IMR-90 (cell line): Measurements from ENCODE around the gene LLGL2. TPM values are rescaled to one million over a fixed set of nuclear protein-coding genes. Genes with fewer than 3 reads are reported as not detected.

Experiments used
- ATAC-seq: fragments of 200-7000 bp; cut with Tn5 transposase; 2 replicates; pipeline ENCODE4 v1.9.1; 2020; ENCODE audit warnings: low read depth, mild to moderate bottlenecking, moderate library complexity
- BruUV-seq: library from RNA; stranded (reverse); fragments of 400-500 nt; replicated peaks from 2 replicates; lab custom pipeline; 2021; lab: Mats Ljungman, UMichigan
- CTCF ChIA-PET: fragments of 300-600 bp; formaldehyde crosslinking; extraction: SDS; loops from one replicate; lab custom pipeline; 2021; ENCODE audit warnings: antibody characterized with exemption; lab: Yijun Ruan, JAX
- POLR2A ChIA-PET: fragments of 300-600 bp; sonication (Branson Sonifier 250); formaldehyde crosslinking; loops from one replicate; lab custom pipeline; 2022; ENCODE audit warnings: antibody characterized with exemption; ENCODE audit not compliant: unreplicated experiment; lab: Charles Lee
- DNase-seq: peaks from one replicate; pipeline ENCODE4 v3.0.0; 2013
- H2AFZ ChIP-seq: replicated peaks from 2 replicates; pipeline ENCODE3; 2013; ENCODE audit warnings: low read length, mild to moderate bottlenecking; ENCODE audit not compliant: poor library complexity
- H2AK5ac ChIP-seq: 2 replicates; pipeline ENCODE4 v1.6.1; 2013; ENCODE audit warnings: low read depth, low read length, inconsistent platforms
- H2AK9ac ChIP-seq: replicated peaks from 2 replicates; pipeline ENCODE3; 2013; ENCODE audit warnings: mild to moderate bottlenecking, low read depth, low read length, moderate library complexity; ENCODE audit not compliant: poor library complexity
- H2BK120ac ChIP-seq: 2 replicates; pipeline ENCODE4 v1.6.1; 2013; ENCODE audit warnings: low read depth, low read length, inconsistent platforms
- H2BK15ac ChIP-seq: 3 replicates; pipeline ENCODE4 v1.6.1; 2013; ENCODE audit warnings: low read depth, low read length, inconsistent platforms
- H2BK20ac ChIP-seq: 2 replicates; pipeline ENCODE4 v1.6.1; 2013; ENCODE audit warnings: low read depth, mild to moderate bottlenecking, inconsistent platforms, low read length, moderate library complexity
- H2BK5ac ChIP-seq: 2 replicates; pipeline ENCODE4 v1.6.1; 2013; ENCODE audit warnings: mild to moderate bottlenecking, low read depth, low read length, inconsistent platforms; ENCODE audit not compliant: poor library complexity, severe bottlenecking
- H3K14ac ChIP-seq: replicated peaks from 2 replicates; pipeline ENCODE4 v1.6.1; 2013; ENCODE audit warnings: low read depth, low read length, inconsistent platforms
- H3K18ac ChIP-seq: 2 replicates; pipeline ENCODE4 v1.6.1; 2013; ENCODE audit warnings: low read depth, low read length, control low read depth
- H3K23ac ChIP-seq: 2 replicates; pipeline ENCODE4 v1.6.1; 2013; ENCODE audit warnings: low read depth, low read length, inconsistent platforms
- H3K27ac ChIP-seq: 2 replicates; pipeline ENCODE4 v1.5.1; 2013; ENCODE audit warnings: mild to moderate bottlenecking, control low read depth, low read length; ENCODE audit not compliant: insufficient read depth
- H3K27me3 ChIP-seq: 2 replicates; pipeline ENCODE4 v1.6.1; 2013; ENCODE audit warnings: low read length; ENCODE audit not compliant: control insufficient read depth, insufficient read depth
- H3K36me3 ChIP-seq: 2 replicates; pipeline ENCODE4 v1.6.1; 2013; ENCODE audit warnings: low read length, mixed read lengths; ENCODE audit not compliant: control insufficient read depth, insufficient read depth
- H3K4ac ChIP-seq: 2 replicates; pipeline ENCODE4 v1.6.1; 2013; ENCODE audit warnings: low read depth, low read length, inconsistent platforms
- H3K4me1 ChIP-seq: 2 replicates; pipeline ENCODE4 v1.6.1; 2013; ENCODE audit warnings: low read length, mixed read lengths; ENCODE audit not compliant: control insufficient read depth, insufficient read depth
- H3K4me2 ChIP-seq: 2 replicates; pipeline ENCODE4 v1.6.1; 2013; ENCODE audit warnings: low read depth, mild to moderate bottlenecking, control low read depth, low read length, moderate library complexity
- H3K4me3 ChIP-seq: 2 replicates; pipeline ENCODE4 v1.5.1; 2013; ENCODE audit warnings: low read depth, mild to moderate bottlenecking, control low read depth, low read length, moderate library complexity; ENCODE audit not compliant: insufficient read depth
- H3K56ac ChIP-seq: 2 replicates; pipeline ENCODE4 v1.6.1; 2013; ENCODE audit warnings: low read length, inconsistent platforms; ENCODE audit not compliant: insufficient read depth; ENCODE audit errors: extremely low read depth
- H3K79me1 ChIP-seq, 2 experiments: 2 replicates each; pipeline ENCODE4 v1.6.1; 2013; ENCODE audit warnings: low read length in 2 of 2, inconsistent platforms in 1 of 2, low read depth in 1 of 2
- H3K9ac ChIP-seq: 2 replicates; pipeline ENCODE4 v1.6.1; 2013; ENCODE audit warnings: low read depth, low read length, control low read depth
- H3K9me1 ChIP-seq: 2 replicates; pipeline ENCODE4 v1.6.1; 2013; ENCODE audit warnings: low read length, inconsistent platforms; ENCODE audit not compliant: insufficient read depth
- H3K9me3 ChIP-seq: 2 replicates; pipeline ENCODE4 v1.6.1; 2013; ENCODE audit warnings: low read length; ENCODE audit not compliant: control insufficient read depth, insufficient read depth
- H4K20me1 ChIP-seq: 2 replicates; pipeline ENCODE4 v1.6.1; 2013; ENCODE audit warnings: low read length, inconsistent platforms; ENCODE audit not compliant: insufficient read depth
- H4K5ac ChIP-seq: 2 replicates; pipeline ENCODE4 v1.6.1; 2013; ENCODE audit warnings: mild to moderate bottlenecking, low read depth, low read length, control low read depth
- H4K8ac ChIP-seq, 2 experiments: 2 replicates each; pipeline ENCODE4 v1.6.1; 2013; ENCODE audit warnings: low read depth in 2 of 2, low read length in 2 of 2, control low read depth in 1 of 2, inconsistent platforms in 1 of 2
- H4K91ac ChIP-seq: 2 replicates; pipeline ENCODE4 v1.6.1; 2013; ENCODE audit warnings: low read depth, low read length, inconsistent platforms; ENCODE audit not compliant: insufficient read depth
- BHLHE40 ChIP-seq: fragments of 150-350 bp; IDR thresholded peaks from 2 replicates; pipeline ENCODE4 v1.6.1; 2016; ENCODE audit warnings: mild to moderate bottlenecking, low read depth, low read length
- CEBPB ChIP-seq: IDR thresholded peaks from 2 replicates; pipeline ENCODE4 v1.6.1; 2012; ENCODE audit warnings: low read depth, low read length, improper control_type of control experiment
- CTCF ChIP-seq: conservative IDR thresholded peaks from 2 replicates; pipeline ENCODE4 v1.5.1; 2012; ENCODE audit warnings: mild to moderate bottlenecking, low read depth, low read length, improper control_type of control experiment
- ELK1 ChIP-seq: fragments of 150-350 bp; IDR thresholded peaks from 2 replicates; pipeline ENCODE4 v1.6.1; 2016; ENCODE audit warnings: low read depth, mild to moderate bottlenecking, low read length, moderate library complexity, borderline replicate concordance
- MAFK ChIP-seq: IDR thresholded peaks from 2 replicates; pipeline ENCODE4 v1.6.1; 2012; ENCODE audit warnings: low read depth, low read length, improper control_type of control experiment
- MAZ ChIP-seq: IDR thresholded peaks from 2 replicates; pipeline ENCODE4 v1.6.1; 2012; ENCODE audit warnings: low read depth, mild to moderate bottlenecking, low read length, improper control_type of control experiment, moderate library complexity, borderline replicate concordance
- MXI1 ChIP-seq: IDR thresholded peaks from 2 replicates; pipeline ENCODE4 v1.6.1; 2012; ENCODE audit warnings: low read depth, mild to moderate bottlenecking, low read length, moderate library complexity, borderline replicate concordance
- NFE2L2 ChIP-seq: fragments of 150-350 bp; IDR thresholded peaks from 2 replicates; pipeline ENCODE4 v1.6.1; 2016; ENCODE audit warnings: low read depth, mild to moderate bottlenecking, low read length
- RCOR1 ChIP-seq: IDR thresholded peaks from 2 replicates; pipeline ENCODE4 v1.6.1; 2012; ENCODE audit warnings: mild to moderate bottlenecking, low read length, improper control_type of control experiment; ENCODE audit not compliant: insufficient replicate concordance
- RFX5 ChIP-seq: IDR thresholded peaks from 2 replicates; pipeline ENCODE4 v1.8.0; 2012; ENCODE audit warnings: low read depth, mild to moderate bottlenecking, low read length, moderate library complexity
- SMC3 ChIP-seq: fragments of 150-350 bp; IDR thresholded peaks from 2 replicates; pipeline ENCODE4 v1.6.1; 2016; ENCODE audit warnings: low read depth, mild to moderate bottlenecking, antibody characterized with exemption, low read length, moderate library complexity
- USF2 ChIP-seq: fragments of 150-350 bp; IDR thresholded peaks from 2 replicates; pipeline ENCODE4 v1.6.1; 2017; ENCODE audit warnings: mild to moderate bottlenecking, antibody characterized with exemption, low read length, low read depth
- WGBS, 2 experiments: methylation state at CpG; one replicate each; pipeline versions ENCODE4 v1.1.5 to v1.1.7; 2013; ENCODE audit warnings: missing lambda C conversion rate in 2 of 2; ENCODE audit not compliant: insufficient read length in 1 of 2; ENCODE audit errors: extremely low coverage in 2 of 2; 5-methylcytosine and 5-hydroxymethylcytosine counted together
- dilution Hi-C: fragments of 300-500 bp; cut with HindIII; formaldehyde crosslinking; loops from one replicate; pipeline ENCODE4 v1.14.3; 2018; ENCODE audit warnings: low sequenced_read_pairs; ENCODE audit not compliant: unreplicated experiment
- in situ Hi-C: fragments of 300-500 bp; cut with MboI; formaldehyde crosslinking; loops from 3 replicates; pipeline ENCODE4 v1.14.3; 2019; ENCODE audit warnings: low sequenced_read_pairs, inconsistent platforms, mixed read lengths
- intact Hi-C: fragments of 100-400 bp; cut with micrococcal nuclease; formaldehyde crosslinking; loops from 2 replicates; pipeline ENCODE4 v1.10.0; 2022
- polyA plus RNA-seq, 3 experiments: library from polyadenylated mRNA; depleted of rRNA; stranded (reverse); fragments of >200 nt; gene quantifications; 2 replicates each; pipeline ENCODE4 v1.2.3, GENCODE V29; 2012; ENCODE audit warnings: low replicate concordance in 1 of 3
- total RNA-seq: library from RNA; depleted of rRNA; stranded (reverse); fragments of >200 nt; gene quantifications from 2 replicates; pipeline ENCODE4 v1.2.3, GENCODE V29; 2012

LLGL2 gene
- total and polyA plus RNA-seq, 2 of the 4 experiments (the other 2 are of a cell fraction): 0.54 to 0.72 TPM

- Histone ChIP-seq H2AK9ac (no peak overlapping the region), H4K20me1 (no peaks in the 10 kb centered on the region), H4K91ac (no peak overlapping the region), H3K9me1 (no peaks in the 10 kb centered on the region), H3K9me3 (no peaks in the 10 kb centered on the region), H3K27me3 (peaks cover 14% of the 10 kb centered on the region; the same call in 1 of the 2 replicates), H3K4ac (no peak overlapping the region), H3K4me1 (no peaks in the 10 kb centered on the region), H3K23ac (no peak overlapping the region), H3K56ac (no peak overlapping the region), H2AFZ (no peak overlapping the region), H3K18ac (no peak overlapping the region), H2BK15ac (no peak overlapping the region), H2BK5ac (no peak overlapping the region), H2BK120ac (no peak overlapping the region), H4K8ac (no peak overlapping the region), H3K36me3 (no peaks in the 10 kb centered on the region), H2AK5ac (no peak overlapping the region), H3K9ac (no peak overlapping the region), H3K79me1 (no peaks in the 10 kb centered on the region), H3K14ac (no peak overlapping the region), H3K4me2 (no peak overlapping the region), H3K4me3 (no peak overlapping the region), H2BK20ac (no peak overlapping the region), H3K27ac (no peak overlapping the region), H4K5ac (no peak overlapping the region)
- dilution Hi-C loops (no loop called here), in situ Hi-C loops (no loop called here), intact Hi-C loops (no loop called here)
- BruUV-seq: no TSS peak
- ChIA-PET POLR2A (no interaction called here), CTCF (no interaction called here)
- ATAC-seq (no peak), DNase-seq (no peak)
- WGBS, 2 experiments: 90% methylated on average over 9 of the region's 24 CpGs; no CpG with 5 or more reads in 1 of the 2 experiments
- TF ChIP-seq MAZ (no peak), NFE2L2 (no peak), RCOR1 (no peak), USF2 (no peak), BHLHE40 (no peak), RFX5 (no peak), SMC3 (no peak), MAFK (no peak), MXI1 (no peak), ELK1 (no peak), CEBPB (no peak), CTCF (no peak)
Observed at GRCh38 chr17:75616521-75617122, 91.1 kb downstream of the LLGL2 start.
